Stimulated activated CD4-positive, alpha-beta T cell treated with anti-CD3 and anti-CD28 coated beads, Interleukin-4, amount 100 ng/mL, for 1 hour (primary cell): Measurements from ENCODE around the gene PAIP2B.
"Not testable (repeated sequence)": the region's sequence is repeated elsewhere in the genome, so short reads cannot be mapped to it uniquely, and the experiment has no call there.

Experiments
- DNase-seq: peaks from one replicate; pipeline ENCODE4 v3.0.0-alpha.2; 2020

Gene PAIP2B

GRCh38 chr2:71215447-71215846 lies 11.5 kb downstream of the PAIP2B start:
- no peak for DNase-seq

- DNase-seq, result no peak
Observed at GRCh38 chr2:71212336-71212735, 14.6 kb downstream of the PAIP2B start.

- no peak for DNase-seq
Observed at GRCh38 chr2:71210292-71210691, 16.6 kb downstream of the PAIP2B start.

GRCh38 chr2:71208756-71209155 lies 18.1 kb downstream of the PAIP2B start:
- no peak for DNase-seq

GRCh38 chr2:71207601-71208000 lies 19.3 kb downstream of the PAIP2B start:
- DNase-seq, result no peak

GRCh38 chr2:71206271-71206670 lies 20.6 kb downstream of the PAIP2B start:
- DNase-seq, result no peak

GRCh38 chr2:71191570-71191943 lies 35.3 kb downstream of the PAIP2B start:
- no peak for DNase-seq

- no peak for DNase-seq
Observed at GRCh38 chr2:71190656-71191569, 36.0 kb downstream of the PAIP2B start.

- no peak for DNase-seq
Observed at GRCh38 chr2:71187589-71187988, 39.3 kb downstream of the PAIP2B start.

GRCh38 chr2:71186973-71187372 lies 39.9 kb downstream of the PAIP2B start:
- no peak for DNase-seq

- not testable (repeated sequence) for DNase-seq
Observed at GRCh38 chr2:71183306-71184115, 43.4 kb downstream of the PAIP2B start.

GRCh38 chr2:71181316-71181715 lies 45.6 kb downstream of the PAIP2B start:
- no peak for DNase-seq

- not testable (repeated sequence) for DNase-seq
Observed at GRCh38 chr2:71178836-71179235, 48.1 kb downstream of the PAIP2B start.

GRCh38 chr2:71174207-71174606 lies 52.7 kb downstream of the PAIP2B start:
- no peak for DNase-seq

- DNase-seq, result no peak
Observed at GRCh38 chr2:71173096-71173495, 53.8 kb downstream of the PAIP2B start.

- no peak for DNase-seq
Observed at GRCh38 chr2:71166812-71167211, 60.1 kb downstream of the PAIP2B start.

GRCh38 chr2:71157124-71157793 lies 69.6 kb downstream of the PAIP2B start:
- DNase-seq, result peak; percentile 63

GRCh38 chr2:71156573-71156972 lies 70.3 kb downstream of the PAIP2B start:
- no peak for DNase-seq

- DNase-seq, result no peak
Observed at GRCh38 chr2:71155846-71156245, 71.1 kb downstream of the PAIP2B start.

GRCh38 chr2:71154798-71155197 lies 72.1 kb downstream of the PAIP2B start:
- peak; percentile 11 for DNase-seq

GRCh38 chr2:71154279-71154678 lies 72.6 kb downstream of the PAIP2B start:
- DNase-seq, result no peak

GRCh38 chr2:71153585-71154224 lies 73.2 kb downstream of the PAIP2B start:
- DNase-seq, result no peak

GRCh38 chr2:71151620-71152019 lies 75.3 kb downstream of the PAIP2B start:
- no peak for DNase-seq
